NB4 (cell line): ENCODE results near the gene CELF4.

ENCODE experiments used
- CTCF ChIP-seq: IDR thresholded peaks from one replicate; pipeline ENCODE4 v1.5.1; 2012; ENCODE audit warnings: low read depth, low read length
- POLR2A ChIP-seq: IDR thresholded peaks from 2 replicates; pipeline ENCODE4 v1.6.1; 2011; ENCODE audit warnings: mild to moderate bottlenecking; ENCODE audit not compliant: insufficient read length; ENCODE audit errors: extremely low read depth

GRCh38 chr18:37483984-37484819 is 81.4 kb downstream of the CELF4 start:
- TF ChIP-seq CTCF (no peak), POLR2A (no peak)
